Measurements from ENCODE around the gene OR10G8.

OR10G8 gene

GRCh38 chr11:124079631-124080326 lies 53.2 kb downstream of the OR10G8 start:
- no peak for DNase-seq
